ENCODE results near the gene DPCD. TPM values are rescaled to one million over a fixed set of nuclear protein-coding genes. Genes with fewer than 3 reads are reported as not detected.
A peak's percentile ranks its signal among the peaks of the same experiment; 100 is the strongest.

The DPCD gene
- total RNA-seq, 4 donors from 2014 or later, result 8.2 to 15.7 (median 13.5) TPM; not detected in 1

DNA sequence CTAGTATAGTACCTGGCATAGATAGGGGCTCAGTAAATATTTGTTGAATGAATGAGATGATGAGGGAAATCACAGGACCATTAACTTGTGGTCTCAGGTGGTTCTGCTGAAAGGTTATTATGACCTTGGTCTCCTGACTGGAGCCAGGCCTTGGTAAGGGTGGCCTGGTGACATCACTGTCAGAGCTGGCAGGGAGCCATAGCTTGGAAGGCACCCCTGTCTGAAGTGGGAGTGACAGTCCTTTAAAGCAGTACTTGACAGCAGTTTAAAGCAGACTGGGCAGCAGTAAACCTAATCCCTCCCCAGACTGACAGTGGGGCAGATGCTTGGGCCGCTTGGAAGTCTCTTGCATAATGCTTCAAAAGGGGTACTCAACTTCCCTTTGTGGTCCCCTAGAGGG is 13.4 kb downstream of the DPCD start:
- Histone ChIP-seq H3K27me3 (no peaks in the 10 kb centered on the region), H3K36me3 (no peaks in the 10 kb centered on the region), H3K4me1 (no peaks in the 10 kb centered on the region), H3K27ac (no peak overlapping the region), H3K9me3 (no peaks in the 10 kb centered on the region), H3K4me3 (no peak overlapping the region)
- WGBS, 2 donors (ENCODE audit: low coverage in 1 of 2), result 92% methylated on average over 1 of the region's 1 CpG; no CpG with 5 or more reads in 1 of the 2 donors
- DNase-seq, result no peak
- intact Hi-C loops (cut with DNase I; ENCODE audit: low total_unique reads) (no loop called here), in situ Hi-C loops (cut with MboI; ENCODE audit: low pct_ligation_motif_present in 1 of 4, low pct_unique_long_range_greater_than_20kb in 1 of 4, low sequenced_read_pairs in 3 of 4) (loop anchor here in 3 of 4 donors (10.0 kb wide), 1 partner anchor 183 kb away; the partner anchor contains the start of gene NPM3 (in 3 of the 3))
- no peak for TF ChIP-seq POLR2AphosphoS5 (IDR thresholded peaks at IDR 0.05)
- TF ChIP-seq, protein P1, sequence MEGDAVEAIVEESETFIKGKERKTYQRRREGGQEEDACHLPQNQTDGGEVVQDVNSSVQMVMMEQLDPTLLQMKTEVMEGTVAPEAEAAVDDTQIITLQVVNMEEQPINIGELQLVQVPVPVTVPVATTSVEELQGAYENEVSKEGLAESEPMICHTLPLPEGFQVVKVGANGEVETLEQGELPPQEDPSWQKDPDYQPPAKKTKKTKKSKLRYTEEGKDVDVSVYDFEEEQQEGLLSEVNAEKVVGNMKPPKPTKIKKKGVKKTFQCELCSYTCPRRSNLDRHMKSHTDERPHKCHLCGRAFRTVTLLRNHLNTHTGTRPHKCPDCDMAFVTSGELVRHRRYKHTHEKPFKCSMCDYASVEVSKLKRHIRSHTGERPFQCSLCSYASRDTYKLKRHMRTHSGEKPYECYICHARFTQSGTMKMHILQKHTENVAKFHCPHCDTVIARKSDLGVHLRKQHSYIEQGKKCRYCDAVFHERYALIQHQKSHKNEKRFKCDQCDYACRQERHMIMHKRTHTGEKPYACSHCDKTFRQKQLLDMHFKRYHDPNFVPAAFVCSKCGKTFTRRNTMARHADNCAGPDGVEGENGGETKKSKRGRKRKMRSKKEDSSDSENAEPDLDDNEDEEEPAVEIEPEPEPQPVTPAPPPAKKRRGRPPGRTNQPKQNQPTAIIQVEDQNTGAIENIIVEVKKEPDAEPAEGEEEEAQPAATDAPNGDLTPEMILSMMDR (IDR thresholded peaks at IDR 0.05), result no peak
- TF ChIP-seq EP300 (IDR thresholded peaks at IDR 0.05; ENCODE audit: low read depth), result no peak
- no peak for TF ChIP-seq POLR2A (IDR thresholded peaks at IDR 0.05)

DNA sequence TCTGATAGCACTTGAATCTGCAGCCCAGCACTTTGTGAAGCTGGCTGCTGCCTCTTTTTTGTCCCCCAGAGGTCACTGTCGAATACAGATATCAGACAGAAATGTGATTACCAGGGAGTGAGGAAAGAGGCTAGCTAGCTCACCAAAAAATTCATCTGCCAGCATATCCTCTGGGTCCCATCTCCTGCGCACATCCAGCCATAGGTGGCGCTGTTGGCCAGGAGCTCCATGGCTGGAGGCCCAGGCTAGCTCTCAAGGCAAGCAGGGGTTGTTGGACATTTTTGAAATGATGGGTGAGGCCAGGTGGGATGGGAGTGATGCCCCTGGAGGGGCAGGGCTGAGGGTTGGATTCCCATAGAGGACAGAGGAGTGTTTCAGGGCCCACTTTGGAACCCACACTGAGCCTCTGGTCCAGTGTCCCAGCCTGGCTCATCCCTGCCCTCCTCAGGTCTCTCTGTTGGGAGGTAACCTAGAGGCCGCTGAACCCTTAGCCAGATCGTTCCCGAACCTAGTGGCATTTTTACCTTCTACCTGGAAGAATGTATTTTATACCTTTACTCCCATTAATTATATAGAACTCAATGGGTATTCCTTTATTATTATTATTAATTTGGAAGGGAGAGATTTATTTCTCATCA is 14.8 kb downstream of the DPCD start:
- Histone ChIP-seq H3K27me3 (no peaks in the 10 kb centered on the region), H3K9me3 (no peaks in the 10 kb centered on the region), H3K36me3 (no peaks in the 10 kb centered on the region), H3K27ac (no peak overlapping the region), H3K4me3 (no peak overlapping the region), H3K4me1 (no peaks in the 10 kb centered on the region)
- no peak for TF ChIP-seq POLR2A (IDR thresholded peaks at IDR 0.05)
- TF ChIP-seq, protein P1 (IDR thresholded peaks at IDR 0.05), result peak; percentile 70 to 79 (median 73)
- intact Hi-C loops (cut with DNase I; ENCODE audit: low total_unique reads) (no loop called here), in situ Hi-C loops (cut with MboI; ENCODE audit: low pct_ligation_motif_present in 1 of 4, low pct_unique_long_range_greater_than_20kb in 1 of 4, low sequenced_read_pairs in 3 of 4) (loop anchor here in 3 of 4 donors (10.0 kb wide), 1 partner anchor 182 kb away; the partner anchor contains the start of gene NPM3 (in 3 of the 3))
- peak; percentile 62 for DNase-seq
- 53 to 57% methylated on average over 3 to 6 of the region's 6 CpGs for WGBS, 2 donors (ENCODE audit: low coverage in 1 of 2)

DNA sequence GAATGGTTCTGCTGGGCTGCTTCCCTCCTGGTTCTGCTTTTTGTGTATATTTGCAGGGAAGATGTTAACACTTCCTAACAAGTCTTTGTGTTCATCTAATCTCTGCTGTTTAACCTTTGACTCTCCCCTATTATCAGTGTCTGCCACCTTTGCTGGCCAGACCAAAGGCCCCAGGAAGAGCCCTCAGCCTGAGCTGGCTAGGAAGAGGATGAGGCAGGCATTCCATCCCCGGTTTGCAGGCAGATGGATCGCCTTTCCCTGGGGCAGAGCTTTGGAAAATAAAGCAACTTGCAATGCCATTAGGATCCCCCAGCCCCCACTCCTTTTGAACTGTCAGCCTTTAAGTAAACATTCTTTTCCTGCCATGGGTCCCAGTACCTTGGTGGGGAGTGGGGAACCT is 19.0 kb downstream of the DPCD start:
- 71% methylated on average over 2 of the region's 2 CpGs; no CpG with 5 or more reads in 1 of the 2 donors for WGBS, 2 donors (ENCODE audit: low coverage in 1 of 2)
- Histone ChIP-seq H3K4me1 (no peaks in the 10 kb centered on the region), H3K9me3 (no peaks in the 10 kb centered on the region), H3K4me3 (no peak overlapping the region), H3K27me3 (no peaks in the 10 kb centered on the region), H3K36me3 (peaks cover 0 to 15% (median 7%) of the 10 kb centered on the region in 4 donors), H3K27ac (no peak overlapping the region)
- in situ Hi-C loops (cut with MboI; ENCODE audit: low pct_ligation_motif_present in 1 of 4, low pct_unique_long_range_greater_than_20kb in 1 of 4, low sequenced_read_pairs in 3 of 4) (loop anchor here in 3 of 4 donors (10.0 kb wide), 1 partner anchor 178 kb away; the partner anchor contains the start of gene NPM3 (in 3 of the 3)), intact Hi-C loops (cut with DNase I; ENCODE audit: low total_unique reads) (no loop called here)
- no peak for DNase-seq
- TF ChIP-seq, protein P1 (IDR thresholded peaks at IDR 0.05), result no peak
- no peak for TF ChIP-seq POLR2AphosphoS5 (IDR thresholded peaks at IDR 0.05)
- no peak for TF ChIP-seq POLR2A (IDR thresholded peaks at IDR 0.05)
- TF ChIP-seq EP300 (IDR thresholded peaks at IDR 0.05; ENCODE audit: low read depth), result no peak

DNA sequence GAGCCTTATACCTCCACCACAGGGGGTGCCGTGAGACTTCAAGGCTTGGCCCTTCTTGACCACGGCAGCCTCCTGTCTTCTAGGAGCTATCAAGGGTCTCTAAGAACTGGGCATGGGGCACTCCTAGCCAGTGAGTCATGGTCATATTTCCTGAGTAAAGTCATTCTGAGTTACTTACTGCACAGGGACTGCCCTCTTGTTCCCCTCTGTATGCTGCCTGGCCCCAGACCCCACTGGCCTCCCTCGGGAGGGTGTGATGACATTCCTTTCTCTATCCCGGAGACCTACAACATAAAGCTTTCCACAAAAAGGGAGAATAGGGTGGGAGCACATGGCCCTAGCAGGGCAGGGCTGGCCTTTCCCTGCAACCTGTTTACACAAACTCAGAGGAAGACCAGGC is 21.4 kb downstream of the DPCD start:
- 60 to 84% methylated on average over 1 to 4 of the region's 4 CpGs for WGBS, 2 donors (ENCODE audit: low coverage in 1 of 2)
- H3K9me3 ChIP-seq, result no peaks in the 10 kb centered on the region
- no peak for TF ChIP-seq POLR2AphosphoS5 (IDR thresholded peaks at IDR 0.05)
- TF ChIP-seq, protein P1 (IDR thresholded peaks at IDR 0.05), result no peak
- no peak for TF ChIP-seq EP300 (IDR thresholded peaks at IDR 0.05; ENCODE audit: low read depth)
- no peak for TF ChIP-seq POLR2A (IDR thresholded peaks at IDR 0.05)
- no peak overlapping the region for H3K27ac ChIP-seq
- H3K27me3 ChIP-seq, result no peaks in the 10 kb centered on the region
- no peak overlapping the region for H3K4me3 ChIP-seq
- intact Hi-C loops (cut with DNase I; ENCODE audit: low total_unique reads), result no loop called here
- in situ Hi-C loops (cut with MboI; ENCODE audit: low pct_ligation_motif_present in 1 of 4, low pct_unique_long_range_greater_than_20kb in 1 of 4, low sequenced_read_pairs in 3 of 4), result loop anchor here in 3 of 4 donors (10.0 kb wide), 1 partner anchor 175 kb away; the partner anchor contains the start of gene NPM3 (in 3 of the 3)
- H3K4me1 ChIP-seq, result no peaks in the 10 kb centered on the region
- no peak for DNase-seq
- peaks cover 0 to 15% (median 7%) of the 10 kb centered on the region in 4 donors for H3K36me3 ChIP-seq
